Epidermal melanocyte (primary cell): ENCODE data around the gene CACUL1.
"Not testable (repeated sequence)": the region's sequence is repeated elsewhere in the genome, so short reads cannot be mapped to it uniquely, and the experiment has no call there.

Source experiments
- DNase-seq: peaks from one replicate; pipeline ENCODE4 v3.0.0; 2011; ENCODE audit warnings: low spot score; ENCODE audit not compliant: insufficient read length

The CACUL1 gene

DNA sequence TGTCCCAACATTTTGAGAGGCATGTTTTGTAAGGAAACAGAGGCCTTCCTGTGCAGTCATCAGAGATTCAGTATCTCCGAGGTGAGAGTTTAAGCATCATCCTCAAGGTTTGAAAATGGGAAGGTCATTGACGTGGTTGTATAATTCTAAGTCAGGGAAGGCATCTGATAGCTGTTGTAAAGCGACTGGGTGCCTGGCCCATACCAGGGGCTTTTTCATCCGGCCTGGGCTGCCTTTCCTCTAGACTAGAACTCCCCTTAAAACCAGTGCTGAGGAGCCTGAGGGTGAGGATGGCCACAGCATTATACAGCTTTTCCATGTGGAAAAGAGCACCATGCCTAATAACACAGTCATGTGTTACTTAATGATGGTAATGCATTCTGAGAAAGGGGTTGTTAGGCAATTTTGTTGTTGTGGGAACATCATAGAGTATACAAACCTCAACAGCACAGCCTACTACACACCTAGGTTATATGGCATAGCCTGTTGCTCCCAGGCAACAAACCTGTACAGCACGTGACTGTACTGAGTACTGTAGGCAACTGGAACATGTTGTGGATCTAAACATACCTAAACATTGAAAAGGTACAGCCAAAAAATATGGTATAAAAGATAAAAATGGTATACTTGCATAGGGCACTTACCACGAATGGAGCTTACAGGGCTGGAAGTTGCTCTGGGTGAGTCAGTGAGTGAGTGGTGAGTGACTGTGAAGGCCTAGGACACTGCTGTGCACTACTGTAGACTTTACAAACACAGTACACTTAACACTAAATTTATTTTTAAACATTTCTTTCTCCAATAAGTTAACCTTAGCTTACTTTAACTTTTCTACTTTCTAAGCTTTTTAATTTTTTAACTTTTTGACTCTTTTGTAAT lies 13.5 kb upstream of the CACUL1 start:
- DNase-seq = no peak

DNA sequence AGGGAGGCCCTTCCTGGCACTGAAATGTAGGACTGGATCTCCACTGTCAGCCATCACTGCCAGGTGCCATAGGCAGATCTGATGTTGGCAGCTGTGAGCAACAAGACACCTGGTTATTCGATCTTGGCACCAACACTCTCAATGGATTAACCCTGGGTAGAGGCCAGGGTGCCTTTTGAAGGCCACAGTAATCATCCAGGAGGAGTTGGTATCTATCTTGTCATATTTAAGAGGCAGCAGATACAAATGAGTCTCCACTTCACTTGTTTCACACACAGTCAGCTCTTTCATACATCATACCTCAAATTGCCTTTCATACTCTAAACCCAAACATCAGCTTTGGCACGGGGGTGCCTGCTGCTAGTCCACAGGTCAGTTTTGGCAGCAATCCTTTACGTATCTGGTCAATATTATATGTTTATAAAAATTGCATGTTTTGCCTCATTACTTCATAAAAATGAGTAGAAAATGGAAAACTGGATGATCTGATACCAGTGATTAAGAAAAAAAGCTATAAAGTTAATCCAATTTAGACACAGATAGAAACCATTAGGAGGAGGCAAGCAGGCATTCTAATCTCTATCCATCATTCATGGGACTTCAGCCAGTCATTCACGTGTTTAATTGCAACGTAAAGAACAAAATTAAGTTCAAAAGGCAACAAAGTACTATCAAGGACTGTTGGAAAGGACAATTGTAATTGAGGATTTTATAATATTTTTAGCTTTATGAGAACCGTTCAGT lies 12.7 kb upstream of the CACUL1 start:
- DNase-seq = no peak

DNA sequence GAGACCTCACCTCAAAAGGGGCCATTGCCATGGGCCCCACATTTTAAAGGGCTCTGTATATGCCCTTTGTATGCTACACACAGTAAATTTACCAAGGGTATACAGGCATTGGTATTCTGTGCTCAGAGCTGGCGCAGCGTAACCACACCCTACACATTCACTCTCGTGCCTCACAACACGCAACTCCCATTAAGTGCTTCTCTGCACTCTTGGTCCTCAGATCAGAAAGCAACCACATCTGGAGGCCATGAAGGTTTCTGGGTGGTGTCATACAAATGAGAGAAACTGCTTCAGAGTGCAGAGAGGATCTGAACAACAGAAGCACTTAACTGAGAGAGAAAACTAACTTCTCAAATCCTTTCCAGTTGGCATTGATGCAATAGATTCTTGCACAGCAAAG lies 9.4 kb upstream of the CACUL1 start:
- DNase-seq = no peak

DNA sequence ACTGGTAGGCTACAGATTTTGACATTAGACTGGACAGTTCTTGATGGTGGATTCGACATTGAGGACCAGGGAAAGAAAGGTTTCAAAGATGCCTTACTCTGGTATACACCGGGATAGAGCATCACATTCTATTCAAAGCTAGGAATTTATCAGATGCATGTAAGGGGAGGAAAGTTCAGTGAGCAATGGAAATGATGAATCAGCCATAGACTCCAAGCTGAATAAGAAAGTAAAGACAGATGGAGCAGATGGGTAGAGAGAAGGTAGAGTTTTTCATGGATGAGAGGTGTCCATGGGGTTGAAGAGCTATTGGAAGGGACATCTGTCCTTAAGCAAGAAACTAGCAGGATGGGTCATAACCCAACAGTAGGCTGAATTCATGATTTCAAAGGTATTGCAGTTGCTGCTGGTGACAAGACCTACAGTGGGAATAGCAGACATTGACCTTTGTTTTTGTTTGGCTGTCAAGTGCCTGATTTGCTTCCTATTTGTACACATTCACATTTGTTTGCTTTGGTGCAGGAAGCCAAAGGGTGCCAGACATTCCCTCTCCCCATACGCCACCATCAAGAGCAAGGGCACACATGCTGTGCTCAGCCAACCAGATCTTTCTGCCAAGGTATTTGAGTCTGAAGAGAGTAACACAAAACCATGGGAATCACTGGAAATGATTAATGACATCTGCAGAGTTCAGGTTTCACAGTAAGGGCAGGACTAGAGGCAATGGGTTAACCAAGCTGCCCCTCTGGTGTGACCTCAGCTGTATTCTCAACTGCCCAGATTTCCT lies 8.6 kb upstream of the CACUL1 start:
- no peak for DNase-seq

DNA sequence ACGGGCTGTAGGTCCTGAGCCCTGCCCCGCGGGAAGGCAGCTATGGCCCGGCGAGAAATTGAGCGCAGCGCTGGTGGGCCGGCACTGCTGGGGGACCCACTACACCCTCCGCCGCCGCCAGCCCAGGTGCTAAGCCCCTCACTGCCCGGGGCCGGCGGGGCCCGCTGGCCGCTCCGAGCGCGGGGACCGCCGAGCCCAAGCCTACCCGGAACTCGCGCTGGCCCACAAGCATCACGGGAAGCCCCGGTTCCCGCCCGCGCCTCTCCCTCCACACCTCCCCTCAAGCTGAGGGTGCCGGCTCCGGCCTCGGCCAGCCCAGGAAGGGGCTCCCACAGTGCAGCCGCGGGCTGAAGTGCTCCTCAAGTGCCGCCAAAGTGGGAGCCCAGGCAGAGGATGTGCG lies 5.5 kb upstream of the CACUL1 start:
- DNase-seq = no peak

DNA sequence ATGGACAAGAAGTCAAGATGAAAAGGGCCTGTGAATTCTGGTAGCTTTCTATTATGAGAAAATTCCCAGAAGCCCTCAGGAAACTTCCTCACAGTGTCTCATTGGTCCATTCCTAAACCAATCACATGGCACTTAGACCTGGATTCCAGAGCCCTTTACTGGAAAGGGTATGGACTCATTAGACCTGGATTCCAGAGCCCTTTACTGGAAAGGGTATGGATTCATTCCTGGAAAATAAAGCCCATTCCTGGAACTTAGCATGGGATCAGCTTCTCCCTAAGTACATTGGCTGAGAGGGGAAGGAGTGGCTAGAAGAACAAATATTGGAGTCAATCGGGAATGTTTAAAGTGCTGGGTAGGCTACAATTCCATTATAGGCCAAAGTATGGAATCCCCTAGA lies 3.7 kb upstream of the CACUL1 start:
- DNase-seq = no peak

DNA sequence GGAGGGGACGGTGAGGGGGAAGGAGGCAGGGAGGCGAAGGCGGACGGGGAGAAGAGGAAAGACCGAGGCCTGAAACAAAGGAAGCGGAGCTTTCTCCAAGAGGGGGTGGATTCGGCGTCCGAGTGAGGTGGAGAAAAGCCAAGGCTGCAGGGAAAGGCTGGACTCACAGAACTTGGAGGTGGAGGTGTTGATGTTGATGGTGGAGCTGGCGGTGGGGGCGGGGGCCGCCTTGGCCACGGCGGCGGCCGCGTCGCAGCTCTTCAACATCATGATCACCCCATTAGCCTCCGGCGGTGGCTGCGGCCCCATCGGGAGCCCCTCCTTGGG lies 578 bp downstream of the CACUL1 start:
- peak; percentile 26 for DNase-seq

DNA sequence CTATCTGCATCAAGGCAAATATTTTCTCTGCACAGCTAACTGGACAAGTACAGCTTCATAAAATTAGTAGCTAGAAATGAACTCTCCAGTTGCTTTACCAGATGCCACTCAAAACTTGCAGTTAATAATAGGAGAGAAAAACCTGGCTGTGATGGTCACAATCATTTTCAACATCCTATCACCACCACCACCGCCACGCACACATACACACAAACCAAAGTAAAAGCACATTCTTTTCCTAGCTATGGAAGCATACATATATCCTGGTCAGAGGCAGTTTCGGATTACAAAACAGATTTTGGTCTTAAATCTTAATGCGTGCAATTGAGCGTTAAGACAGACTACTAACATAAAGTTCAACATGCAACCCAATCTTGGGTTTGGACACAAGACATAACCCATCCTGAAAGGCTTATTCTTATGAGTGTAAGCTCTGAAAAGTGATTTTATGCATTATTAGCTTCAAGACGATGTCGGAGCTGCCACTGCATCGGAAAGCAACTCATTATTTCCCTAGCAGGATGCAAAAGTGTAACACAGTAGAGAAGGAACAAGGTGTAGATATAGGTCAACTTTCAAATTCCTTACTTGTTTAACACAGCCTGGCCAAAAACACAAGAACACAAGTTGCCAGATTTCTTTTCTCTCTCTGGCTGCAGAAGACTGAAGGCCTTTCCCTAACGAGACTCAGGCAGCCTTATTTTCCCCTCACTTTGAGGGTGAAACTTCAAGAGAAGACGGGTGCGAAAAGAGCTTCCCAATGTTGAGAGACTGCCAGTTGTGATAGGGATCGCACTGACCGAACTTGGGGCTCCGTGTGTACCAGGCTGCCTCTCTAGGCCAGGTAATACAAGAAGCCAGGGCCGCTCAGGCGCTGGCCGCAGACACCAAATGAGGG lies 1.2 kb downstream of the CACUL1 start:
- DNase-seq = no peak

DNA sequence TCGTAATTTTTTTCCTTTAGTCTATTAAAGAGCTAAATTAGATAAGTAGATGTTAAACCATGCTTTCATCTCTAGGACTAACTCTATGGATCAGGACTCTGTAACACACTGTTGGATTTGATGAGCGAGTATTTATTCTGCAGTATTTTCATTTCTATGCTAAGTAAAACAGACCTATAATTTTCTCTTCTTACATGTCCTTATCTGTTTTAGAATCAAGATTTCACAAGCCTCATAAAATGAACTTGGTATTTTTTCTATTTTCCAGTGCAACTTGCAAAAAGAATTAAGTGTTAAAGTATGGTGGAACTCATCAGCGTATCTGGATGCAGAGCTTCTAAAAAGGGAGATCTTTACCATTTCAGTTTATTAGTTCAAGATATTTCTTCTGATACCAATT lies 2.4 kb downstream of the CACUL1 start:
- no peak for DNase-seq

DNA sequence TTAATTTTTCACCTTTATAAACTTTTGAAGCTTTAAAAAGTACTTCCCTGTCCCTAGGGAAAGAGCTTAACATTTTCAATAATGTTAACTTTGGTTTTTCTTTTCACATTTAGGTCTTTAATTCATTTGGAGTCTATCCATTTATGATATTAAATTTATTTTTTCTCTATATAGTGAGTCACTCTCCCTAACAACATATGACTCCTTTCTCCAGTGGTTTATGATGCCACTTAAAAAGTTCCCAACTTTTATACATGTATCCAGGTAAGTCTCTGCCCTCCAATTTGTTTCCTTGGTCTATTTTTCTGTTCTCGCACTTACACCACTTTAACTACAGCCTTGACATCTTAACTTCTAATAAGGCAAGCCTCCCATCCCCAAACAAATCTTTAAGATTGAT lies 3.5 kb downstream of the CACUL1 start:
- no peak for DNase-seq

DNA sequence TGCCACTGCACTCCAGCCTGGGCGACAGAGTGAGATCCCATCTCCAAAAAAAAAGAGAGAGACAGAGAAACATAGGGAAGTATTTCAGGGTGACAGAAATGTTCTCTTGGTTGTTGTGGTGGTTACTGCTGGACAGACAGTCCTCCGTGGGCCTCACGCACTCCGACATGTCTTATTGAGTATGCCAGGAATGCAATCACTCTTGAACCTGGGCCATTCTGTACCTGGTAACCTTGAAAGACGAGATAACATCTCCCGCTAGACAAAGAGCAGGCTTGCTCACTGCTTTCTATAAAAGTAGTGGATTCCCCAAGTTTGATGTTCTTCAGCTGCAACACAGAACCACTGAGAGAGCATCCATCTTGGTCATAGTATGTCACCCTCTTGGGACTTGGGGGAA lies 6.7 kb downstream of the CACUL1 start:
- no peak for DNase-seq

DNA sequence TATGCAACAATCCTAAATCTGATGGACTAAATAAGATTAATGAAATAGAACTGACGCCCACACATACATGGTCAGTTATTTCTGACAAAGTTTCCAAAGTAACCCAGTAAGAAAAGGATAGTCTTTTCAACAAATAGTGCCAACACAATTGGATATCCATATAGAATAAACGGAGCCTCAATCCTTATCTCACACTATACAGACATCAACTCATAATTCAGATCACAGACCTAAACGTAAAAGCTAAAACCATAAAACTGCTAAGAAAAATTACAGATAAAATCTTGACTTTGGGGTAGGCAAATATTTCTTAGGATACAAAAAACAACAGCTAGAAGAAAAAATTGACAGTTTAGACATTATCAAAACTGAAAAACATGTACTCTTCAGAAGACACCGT lies 8.5 kb downstream of the CACUL1 start:
- no peak for DNase-seq

DNA sequence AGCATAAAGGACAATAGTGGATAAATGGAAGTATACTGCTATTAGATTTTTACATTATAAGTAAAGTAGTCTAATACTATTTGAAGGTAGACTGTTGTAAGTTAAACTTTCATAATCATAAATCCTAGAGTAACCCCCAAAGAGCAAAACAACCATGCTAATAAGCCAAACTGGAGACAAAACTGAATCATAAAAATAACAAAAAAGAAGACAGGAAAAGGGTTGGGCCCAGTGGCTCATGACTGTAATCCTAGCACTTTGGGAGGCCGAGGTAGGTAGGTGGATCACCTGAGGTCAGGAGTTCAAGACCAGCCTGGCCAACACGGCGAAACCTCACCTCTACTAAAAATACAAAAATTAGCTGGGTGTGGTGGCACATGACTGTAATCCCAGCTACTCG lies 9.7 kb downstream of the CACUL1 start:
- DNase-seq = no peak

DNA sequence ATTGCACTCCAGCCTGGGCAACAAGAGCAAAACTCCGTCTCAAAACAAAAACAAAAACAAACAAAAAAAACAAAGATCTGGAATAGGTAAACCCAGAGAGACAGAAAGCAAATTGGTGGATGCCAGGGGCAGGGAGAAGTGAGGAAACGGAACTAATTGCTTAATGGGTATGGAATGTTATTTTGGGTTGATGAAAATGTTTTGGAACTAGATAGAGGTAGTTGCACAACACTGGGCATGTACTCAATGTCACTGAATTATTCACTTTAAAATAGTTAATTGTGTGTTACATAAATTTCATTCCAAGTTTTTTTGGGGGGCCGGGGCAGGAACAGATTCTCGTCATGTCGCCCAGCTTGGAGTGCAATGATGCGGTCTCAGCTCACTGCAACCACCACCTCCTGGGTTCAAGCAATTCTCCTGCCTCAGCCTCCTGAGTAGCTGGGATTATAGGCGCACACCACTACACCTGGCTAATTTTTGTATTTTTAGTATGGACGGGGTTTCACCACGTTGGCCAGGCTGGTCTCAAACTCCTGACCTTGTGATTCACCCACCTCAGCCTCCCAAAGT lies 10.3 kb downstream of the CACUL1 start:
- not testable (repeated sequence) for DNase-seq

DNA sequence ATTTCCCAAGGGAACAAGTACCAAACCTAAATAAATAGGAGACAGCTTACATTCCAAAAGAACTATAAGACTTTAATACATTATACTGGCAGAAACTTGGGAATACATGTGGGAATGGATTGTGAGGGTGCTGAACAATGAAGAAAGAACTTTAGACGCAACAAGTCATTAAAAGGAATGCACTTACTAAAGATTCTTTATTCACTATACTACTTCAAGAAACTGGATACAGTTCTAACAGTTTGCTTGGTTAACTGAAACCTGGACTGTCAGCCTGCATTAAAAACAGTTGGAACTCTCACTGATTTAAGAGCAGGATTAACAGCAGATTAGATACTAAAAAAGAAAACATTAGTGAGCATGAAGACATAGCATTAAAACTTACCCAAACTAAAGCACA lies 12.0 kb downstream of the CACUL1 start:
- no peak for DNase-seq

DNA sequence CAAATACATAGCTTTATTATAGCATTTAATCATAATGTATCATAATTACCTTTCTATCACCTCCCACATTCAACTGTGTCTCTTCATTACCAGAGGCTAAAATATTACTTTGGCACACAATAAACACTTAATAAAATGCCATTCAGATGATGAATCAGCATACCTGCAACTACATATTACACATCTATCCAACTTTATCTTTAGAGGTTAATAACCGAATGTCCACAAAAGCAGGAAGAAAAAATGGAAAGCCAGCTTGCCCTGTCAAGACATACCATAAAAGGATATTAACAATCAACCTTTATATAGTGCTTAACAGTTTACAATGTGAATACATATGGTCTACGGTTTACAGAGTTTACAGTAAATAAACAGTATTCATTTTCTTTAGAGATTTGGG lies 12.7 kb downstream of the CACUL1 start:
- no peak for DNase-seq

DNA sequence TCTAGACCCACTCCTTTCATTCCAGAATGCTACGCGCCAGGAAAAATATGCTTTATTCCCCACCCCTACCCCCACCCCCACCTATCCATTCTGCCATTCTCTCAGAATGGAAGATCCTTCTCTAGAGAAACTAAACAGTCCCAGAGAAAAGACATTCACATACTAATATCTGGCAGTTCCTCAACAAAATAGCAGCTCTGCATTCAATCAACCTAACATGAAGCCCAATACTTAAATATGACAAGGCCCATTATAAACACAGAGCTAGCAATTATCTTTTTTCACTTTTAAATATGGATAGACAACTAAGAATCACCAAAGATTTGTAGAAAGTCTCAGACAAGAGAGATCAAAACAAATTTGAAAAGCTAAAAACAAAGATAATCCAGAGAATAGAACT lies 16.4 kb downstream of the CACUL1 start:
- no peak for DNase-seq

DNA sequence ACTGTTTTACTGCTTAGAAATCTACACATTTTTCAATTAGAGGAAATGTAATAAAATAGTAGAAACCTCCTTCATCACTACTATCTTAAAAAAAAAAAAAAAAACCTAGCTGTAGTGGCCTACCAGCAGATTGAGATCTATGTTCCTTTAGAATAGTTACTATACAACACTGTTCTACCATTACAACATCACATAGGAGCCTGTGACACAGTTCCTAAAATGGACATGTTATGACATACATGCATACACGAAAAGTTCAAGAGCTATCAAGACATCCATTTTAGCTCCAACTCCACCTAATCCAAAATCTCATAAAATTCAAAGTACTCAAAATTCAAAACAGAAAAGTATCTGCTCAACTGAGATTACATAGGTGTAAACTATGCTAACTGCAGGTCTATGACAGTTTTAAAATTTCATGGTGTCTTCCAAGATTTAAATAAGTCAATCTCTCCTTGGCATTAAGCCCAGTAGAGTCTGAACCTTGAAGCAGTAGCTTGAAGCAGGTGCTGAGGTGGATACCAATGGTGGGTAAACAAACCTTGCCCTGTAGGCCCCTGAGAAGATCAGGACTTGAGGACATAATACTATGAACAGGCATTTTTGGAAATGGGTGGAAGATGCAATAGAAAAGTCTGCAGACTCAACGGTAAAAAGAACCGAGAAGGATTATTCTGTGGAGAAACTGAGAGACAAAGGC lies 17.0 kb downstream of the CACUL1 start:
- no peak for DNase-seq

DNA sequence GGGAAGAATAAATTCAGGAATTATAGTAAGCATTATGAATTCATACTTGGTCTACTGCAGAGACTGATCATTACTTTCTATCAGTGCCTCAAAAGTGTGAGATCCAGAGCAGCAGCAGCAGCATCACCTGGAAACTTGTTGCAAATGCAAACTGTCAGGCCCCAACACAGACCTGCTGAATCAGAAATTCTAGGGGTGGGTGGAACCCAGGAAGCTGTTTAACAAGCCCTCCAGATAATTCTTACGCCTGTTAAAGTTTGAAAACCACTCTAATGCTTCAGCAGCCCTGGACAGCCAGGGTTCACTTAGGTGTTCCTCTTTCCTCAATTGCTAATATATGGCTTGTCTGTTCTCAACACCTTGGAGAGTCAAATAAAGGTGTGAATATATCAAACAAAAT lies 19.5 kb downstream of the CACUL1 start:
- DNase-seq = no peak

DNA sequence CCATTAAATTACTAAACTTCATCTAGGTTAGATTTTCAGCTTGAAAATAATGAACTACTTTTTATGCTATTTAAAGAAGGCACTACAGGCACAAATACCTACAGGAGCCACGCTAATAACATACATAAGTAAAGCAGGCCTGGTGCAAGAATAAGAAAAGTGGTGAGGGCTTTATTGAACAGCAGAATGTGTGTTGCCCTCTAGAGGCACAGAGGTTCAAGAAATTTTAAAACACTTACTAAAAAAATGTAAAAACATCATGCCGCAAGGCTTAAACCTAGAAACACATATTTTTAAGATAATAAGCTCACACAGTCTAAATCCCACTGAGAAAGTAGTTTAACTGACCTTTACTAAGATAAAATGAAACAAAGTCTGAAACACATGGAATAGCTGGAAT lies 20.3 kb downstream of the CACUL1 start:
- DNase-seq = no peak
